ENCODE results near the gene DLG5.
A peak's percentile ranks its signal among the peaks of the same experiment; 100 is the strongest.

Gene DLG5

DNA sequence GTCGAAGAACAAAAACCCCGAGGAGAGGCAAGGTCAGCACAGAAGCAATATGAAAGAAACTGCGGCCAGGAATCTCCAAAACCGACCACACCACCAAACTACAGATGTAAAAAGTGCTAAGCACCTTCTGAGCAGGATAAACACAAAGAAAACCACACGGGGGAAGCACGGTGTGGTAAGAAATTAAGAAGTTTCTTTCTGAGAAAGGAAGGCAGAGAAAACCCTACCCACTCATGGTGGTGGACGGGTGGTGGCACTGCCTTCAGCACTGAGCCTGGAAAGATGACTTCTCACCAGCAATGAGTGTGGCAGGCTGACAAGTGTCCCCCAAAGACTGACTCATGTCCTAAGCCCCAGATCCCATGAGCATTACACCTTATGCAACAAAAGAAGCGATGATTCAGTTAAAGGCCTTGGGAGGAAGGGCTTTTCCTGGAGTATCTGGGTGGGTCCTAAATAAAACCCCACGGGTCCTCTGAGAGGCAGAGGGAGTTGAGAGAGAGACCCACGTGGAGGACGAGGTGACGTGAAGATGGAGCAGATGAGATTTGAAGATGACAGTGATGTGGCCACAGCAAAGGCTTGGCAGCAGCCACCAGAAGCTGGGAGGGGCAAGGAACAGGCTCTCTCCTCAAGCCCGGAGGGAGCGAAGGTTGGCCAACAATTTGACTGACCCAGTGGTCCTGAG is 124.9 kb downstream of the DLG5 start:
- H3K4me3 ChIP-seq (ENCODE audit: low read length) = no peak overlapping the region
- TF ChIP-seq, protein P1, sequence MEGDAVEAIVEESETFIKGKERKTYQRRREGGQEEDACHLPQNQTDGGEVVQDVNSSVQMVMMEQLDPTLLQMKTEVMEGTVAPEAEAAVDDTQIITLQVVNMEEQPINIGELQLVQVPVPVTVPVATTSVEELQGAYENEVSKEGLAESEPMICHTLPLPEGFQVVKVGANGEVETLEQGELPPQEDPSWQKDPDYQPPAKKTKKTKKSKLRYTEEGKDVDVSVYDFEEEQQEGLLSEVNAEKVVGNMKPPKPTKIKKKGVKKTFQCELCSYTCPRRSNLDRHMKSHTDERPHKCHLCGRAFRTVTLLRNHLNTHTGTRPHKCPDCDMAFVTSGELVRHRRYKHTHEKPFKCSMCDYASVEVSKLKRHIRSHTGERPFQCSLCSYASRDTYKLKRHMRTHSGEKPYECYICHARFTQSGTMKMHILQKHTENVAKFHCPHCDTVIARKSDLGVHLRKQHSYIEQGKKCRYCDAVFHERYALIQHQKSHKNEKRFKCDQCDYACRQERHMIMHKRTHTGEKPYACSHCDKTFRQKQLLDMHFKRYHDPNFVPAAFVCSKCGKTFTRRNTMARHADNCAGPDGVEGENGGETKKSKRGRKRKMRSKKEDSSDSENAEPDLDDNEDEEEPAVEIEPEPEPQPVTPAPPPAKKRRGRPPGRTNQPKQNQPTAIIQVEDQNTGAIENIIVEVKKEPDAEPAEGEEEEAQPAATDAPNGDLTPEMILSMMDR (IDR thresholded peaks at IDR 0.05; ENCODE audit: insufficient read depth, low read depth, low read length, missing control alignments) = no peak
- peak; percentile 89 for DNase-seq (ENCODE audit: low read depth)

DNA sequence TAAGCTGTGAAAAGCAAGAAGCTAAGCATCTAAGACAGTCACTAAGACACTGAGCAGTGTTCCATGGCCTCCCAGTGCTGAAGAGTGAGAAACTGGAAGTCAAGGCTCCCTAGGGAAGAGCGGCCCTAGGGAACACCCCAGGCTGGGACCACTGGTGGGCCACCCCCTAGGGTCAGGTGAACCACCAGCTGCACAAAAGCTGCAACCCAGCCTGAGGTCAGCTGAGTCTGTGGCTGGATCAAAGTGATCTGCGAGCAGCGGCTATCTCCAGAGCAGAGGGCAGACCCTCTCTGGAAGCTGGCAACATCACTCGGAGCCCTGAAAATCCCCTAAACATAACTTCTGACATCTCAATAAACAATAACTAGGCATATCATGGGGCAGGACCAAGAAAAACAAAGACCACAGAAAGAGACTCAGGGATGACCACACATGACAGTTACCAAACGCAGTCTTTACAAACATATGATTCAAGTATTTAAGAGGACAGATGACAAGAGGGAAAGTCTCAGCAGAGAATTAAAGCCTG is 125.8 kb downstream of the DLG5 start:
- no peak for DNase-seq (ENCODE audit: low read depth)
- TF ChIP-seq, protein P1 (IDR thresholded peaks at IDR 0.05; ENCODE audit: insufficient read depth, low read depth, low read length, missing control alignments) = no peak
- no peak overlapping the region for H3K4me3 ChIP-seq (ENCODE audit: low read length)

DNA sequence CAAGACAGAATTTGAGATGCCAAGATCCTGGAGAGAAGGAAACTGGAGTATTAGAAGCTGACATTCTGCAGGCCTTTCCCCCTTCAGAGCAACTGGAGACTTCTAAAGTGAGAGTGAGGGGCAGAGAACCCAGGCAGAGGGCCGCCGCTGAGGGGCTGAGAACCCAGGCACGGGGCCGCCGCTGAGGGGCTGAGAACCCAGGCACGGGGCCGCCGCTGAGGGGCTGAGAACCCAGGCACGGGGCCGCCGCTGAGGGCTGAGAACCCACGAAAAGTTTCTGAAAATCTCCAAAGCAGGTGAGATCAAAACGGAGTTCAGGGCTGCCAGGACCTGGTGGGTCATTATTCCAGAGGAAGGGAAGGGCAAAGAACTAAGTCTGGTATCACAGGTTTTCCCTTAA is 126.2 kb downstream of the DLG5 start:
- no peak for DNase-seq (ENCODE audit: low read depth)
- TF ChIP-seq, protein P1 (IDR thresholded peaks at IDR 0.05; ENCODE audit: insufficient read depth, low read depth, low read length, missing control alignments) = no peak
- H3K4me3 ChIP-seq (ENCODE audit: low read length) = no peak overlapping the region

DNA sequence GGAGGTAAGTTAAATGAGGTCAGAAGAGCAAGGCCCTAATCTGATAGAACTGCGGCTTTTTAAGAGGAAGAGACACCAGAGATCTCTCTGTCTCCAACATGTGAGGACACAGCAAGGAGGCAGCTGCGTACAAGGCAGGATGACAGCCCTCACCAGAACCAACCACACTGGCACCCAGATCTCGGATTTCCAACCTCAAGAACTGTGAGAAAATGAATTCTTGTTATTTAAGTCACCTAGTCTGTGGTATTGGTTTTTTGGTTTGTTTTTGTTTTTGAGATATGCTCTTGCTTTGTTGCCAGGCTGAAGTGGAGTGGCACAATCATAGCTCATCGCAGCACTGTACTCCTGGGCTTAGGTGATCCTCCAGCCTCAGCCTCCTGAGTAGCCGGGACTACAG is 127.2 kb downstream of the DLG5 start:
- no peak for DNase-seq (ENCODE audit: low read depth)
- H3K4me3 ChIP-seq (ENCODE audit: low read length) = no peak overlapping the region

DNA sequence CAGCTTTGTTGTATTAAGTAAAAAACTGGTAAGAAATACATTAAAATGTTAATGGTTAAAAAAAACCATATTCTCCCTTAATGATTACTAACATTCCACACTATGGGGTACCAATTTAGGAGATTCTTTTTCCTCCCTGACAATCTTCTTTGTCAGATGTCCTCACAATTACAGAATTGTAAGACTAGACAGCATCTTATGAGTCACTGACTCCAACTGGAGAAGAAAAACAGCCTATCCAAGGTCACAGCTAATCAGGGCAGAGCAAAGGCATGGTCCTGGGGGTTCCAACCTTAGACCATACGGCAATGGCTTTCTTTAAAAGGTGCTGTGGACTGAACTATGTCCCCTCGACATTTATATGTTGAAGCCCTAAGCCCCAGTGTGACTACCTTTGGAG is 127.6 kb downstream of the DLG5 start:
- TF ChIP-seq, protein P1 (IDR thresholded peaks at IDR 0.05; ENCODE audit: insufficient read depth, low read depth, low read length, missing control alignments) = no peak
- no peak overlapping the region for H3K4me3 ChIP-seq (ENCODE audit: low read length)
- DNase-seq (ENCODE audit: low read depth) = no peak

More for the DNA sequence above, 127.2 kb downstream of the DLG5 start:
- TF ChIP-seq, protein P1 (IDR thresholded peaks at IDR 0.05; ENCODE audit: insufficient read depth, low read depth, low read length, missing control alignments) = no peak

DNA sequence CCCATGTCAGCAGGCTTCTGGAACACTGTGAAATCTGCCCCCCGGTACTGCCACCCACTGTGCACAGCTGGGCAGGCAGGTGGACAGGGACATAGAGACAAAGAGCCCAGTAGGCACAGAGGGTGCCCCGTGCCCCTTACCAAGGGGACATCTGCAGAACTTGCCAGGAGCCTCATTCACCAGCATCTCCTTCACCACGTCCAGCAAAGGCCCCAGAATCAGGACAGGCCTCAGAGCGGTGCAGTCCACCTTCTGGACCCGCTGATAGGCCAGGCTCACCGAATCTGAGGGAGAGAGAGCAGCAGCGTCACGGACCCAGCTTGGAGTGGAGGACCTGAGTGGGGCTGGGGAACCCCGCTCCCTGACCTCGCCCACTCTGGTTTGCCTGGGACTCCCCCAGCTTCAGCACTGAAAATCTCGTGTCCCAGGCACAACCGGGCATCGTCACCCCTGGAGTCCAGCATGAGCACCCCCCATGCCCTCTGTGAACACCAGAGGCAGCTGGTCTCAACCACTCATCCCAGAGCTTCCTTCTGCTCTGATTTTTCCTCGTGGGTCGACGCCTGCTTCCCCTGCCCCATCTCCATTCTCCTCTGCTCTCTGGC is 130.1 kb downstream of the DLG5 start:
- DNase-seq (ENCODE audit: low read depth) = no peak
- TF ChIP-seq, protein P1 (IDR thresholded peaks at IDR 0.05; ENCODE audit: insufficient read depth, low read depth, low read length, missing control alignments) = no peak
- H3K4me3 ChIP-seq (ENCODE audit: low read length) = no peak overlapping the region
